ENCODE results near the gene STX10.

DNA sequence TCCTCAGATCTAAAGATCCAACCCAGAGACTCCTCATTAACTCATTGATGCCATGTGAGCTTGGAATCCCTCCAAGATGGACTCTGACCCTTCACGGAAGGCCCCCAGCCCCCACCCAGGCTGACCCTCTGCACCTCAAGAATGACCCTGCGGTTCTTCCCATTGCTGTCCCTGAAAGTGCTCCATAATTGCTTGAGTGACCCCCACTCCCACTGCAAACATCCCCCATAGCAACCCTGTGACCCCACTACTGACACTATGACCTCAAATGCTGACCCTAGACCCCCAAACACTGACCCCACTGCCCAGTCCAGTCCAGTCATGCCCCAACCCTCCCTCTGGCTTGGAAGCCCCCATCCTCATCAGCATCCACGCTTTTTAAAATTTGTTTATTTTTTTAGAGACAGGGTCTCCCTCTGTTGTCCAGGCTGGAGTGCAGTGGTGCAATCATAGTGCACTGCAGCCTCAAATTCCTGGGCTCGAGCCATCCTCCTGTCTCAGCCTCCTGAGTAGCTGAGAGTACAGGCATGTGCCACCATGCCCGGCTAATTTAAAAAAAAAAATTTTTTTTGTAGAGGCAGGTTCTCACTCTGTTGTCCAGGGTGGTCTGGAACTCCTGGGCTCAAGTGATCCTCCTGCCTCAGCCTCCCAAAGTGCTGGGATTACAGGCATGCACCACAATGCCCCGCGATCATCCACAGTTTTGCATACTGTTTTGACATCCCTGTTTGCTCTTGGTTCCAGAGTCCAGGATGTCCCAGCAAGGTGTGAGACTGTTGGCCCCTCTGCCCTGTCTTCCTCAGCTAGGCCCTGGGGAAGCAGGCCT is 48.4 kb downstream of the STX10 start:
- TF ChIP-seq, protein P1, sequence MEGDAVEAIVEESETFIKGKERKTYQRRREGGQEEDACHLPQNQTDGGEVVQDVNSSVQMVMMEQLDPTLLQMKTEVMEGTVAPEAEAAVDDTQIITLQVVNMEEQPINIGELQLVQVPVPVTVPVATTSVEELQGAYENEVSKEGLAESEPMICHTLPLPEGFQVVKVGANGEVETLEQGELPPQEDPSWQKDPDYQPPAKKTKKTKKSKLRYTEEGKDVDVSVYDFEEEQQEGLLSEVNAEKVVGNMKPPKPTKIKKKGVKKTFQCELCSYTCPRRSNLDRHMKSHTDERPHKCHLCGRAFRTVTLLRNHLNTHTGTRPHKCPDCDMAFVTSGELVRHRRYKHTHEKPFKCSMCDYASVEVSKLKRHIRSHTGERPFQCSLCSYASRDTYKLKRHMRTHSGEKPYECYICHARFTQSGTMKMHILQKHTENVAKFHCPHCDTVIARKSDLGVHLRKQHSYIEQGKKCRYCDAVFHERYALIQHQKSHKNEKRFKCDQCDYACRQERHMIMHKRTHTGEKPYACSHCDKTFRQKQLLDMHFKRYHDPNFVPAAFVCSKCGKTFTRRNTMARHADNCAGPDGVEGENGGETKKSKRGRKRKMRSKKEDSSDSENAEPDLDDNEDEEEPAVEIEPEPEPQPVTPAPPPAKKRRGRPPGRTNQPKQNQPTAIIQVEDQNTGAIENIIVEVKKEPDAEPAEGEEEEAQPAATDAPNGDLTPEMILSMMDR (IDR thresholded peaks at IDR 0.05 in 8 of 11, conservative IDR thresholded peaks at IDR 0.05 in 3 of 11): peak in 1 of 11 experiments; percentile 3
- no peak for TF ChIP-seq POLR2AphosphoS5 (IDR thresholded peaks at IDR 0.05)
